Ascending aorta (tissue), 2 donors: ENCODE results near the gene GRM7. TPM values are rescaled to one million over a fixed set of nuclear protein-coding genes. Genes with fewer than 3 reads are reported as not detected.

Source experiments
- DNase-seq, 2 donors: peaks; one replicate each; pipeline ENCODE4 v3.0.0-alpha.2; 2019; ENCODE audit warnings: low spot score in 2 of 2
- H3K27ac ChIP-seq, 2 donors: fragments of 200-600 bp; sonication (generic); one replicate each; pipeline ENCODE4 v1.5.1; 2016 to 2017; ENCODE audit warnings: mild to moderate bottlenecking in 1 of 2
- H3K27me3 ChIP-seq: fragments of 200-600 bp; sonication (generic); one replicate; pipeline ENCODE4 v1.5.1; 2017
- H3K36me3 ChIP-seq, 2 donors: fragments of 200-600 bp; sonication (generic); one replicate each; pipeline ENCODE4 v1.5.1; 2016
- H3K4me1 ChIP-seq, 2 donors: fragments of 200-600 bp; sonication (generic); one replicate each; pipeline ENCODE4 v1.5.1; 2016 to 2017; ENCODE audit warnings: mild to moderate bottlenecking in 1 of 2
- H3K4me3 ChIP-seq, 2 donors: fragments of 200-600 bp; sonication (generic); one replicate each; pipeline ENCODE4 v1.5.1; 2016 to 2017; ENCODE audit warnings: mild to moderate bottlenecking in 1 of 2
- H3K9me3 ChIP-seq, 2 donors: fragments of 200-600 bp; sonication (generic); one replicate each; pipeline ENCODE4 v1.5.1; 2016
- CTCF ChIP-seq, 3 experiments: fragments of 200-600 bp in 2 of 3; fragments of 450-650 bp in 1 of 3; sonication (generic) in 2 of 3; IDR thresholded peaks; one replicate each; pipeline ENCODE4 v1.5.1; 2016 to 2019; ENCODE audit warnings: antibody characterized with exemption in 3 of 3, mild to moderate bottlenecking in 1 of 3, moderate library complexity in 1 of 3
- intact Hi-C: fragments of 100-400 bp; cut with DNase I; formaldehyde crosslinking; loops from one replicate; pipeline ENCODE4 v1.15.1; 2023
- total RNA-seq: library from RNA; depleted of rRNA; stranded (reverse); fragments of >200 nt; gene quantifications from one replicate; pipeline ENCODE4 v1.1.0, GENCODE V29; 2016

The GRM7 gene
- total RNA-seq, 1 donor from 2014 or later, result 4.8 TPM

- Histone ChIP-seq H3K27me3 (no peaks in the 10 kb centered on the region), H3K9me3 (no peaks in the 10 kb centered on the region), H3K27ac (no peak overlapping the region), H3K36me3 (no peaks in the 10 kb centered on the region), H3K4me1 (peaks cover 0 to 4% of the 10 kb centered on the region in 2 donors), H3K4me3 (no peak overlapping the region)
- no peak for DNase-seq
- TF ChIP-seq CTCF (IDR thresholded peaks at IDR 0.05), result no peak
- intact Hi-C loops, result no loop called here
Observed at GRCh38 chr3:7188551-7188950, 327.6 kb downstream of the GRM7 start.

- intact Hi-C loops, result no loop called here
- Histone ChIP-seq H3K36me3 (no peaks in the 10 kb centered on the region), H3K9me3 (no peaks in the 10 kb centered on the region), H3K27ac (peak overlapping the region; percentile 35 to 55), H3K4me1 (peaks cover 0 to 4% of the 10 kb centered on the region in 2 donors), H3K27me3 (no peaks in the 10 kb centered on the region), H3K4me3 (no peak overlapping the region)
- no peak for DNase-seq
- no peak for TF ChIP-seq CTCF (IDR thresholded peaks at IDR 0.05)
Observed at GRCh38 chr3:7190095-7190494, 329.2 kb downstream of the GRM7 start.

- Histone ChIP-seq H3K27me3 (no peaks in the 10 kb centered on the region), H3K9me3 (no peaks in the 10 kb centered on the region), H3K27ac (no peak overlapping the region), H3K4me1 (peaks cover 0 to 4% of the 10 kb centered on the region in 2 donors), H3K4me3 (no peak overlapping the region), H3K36me3 (no peaks in the 10 kb centered on the region)
- intact Hi-C loops, result no loop called here
- TF ChIP-seq CTCF (IDR thresholded peaks at IDR 0.05), result no peak
- DNase-seq, result no peak
Observed at GRCh38 chr3:7193269-7193668, 332.4 kb downstream of the GRM7 start.

GRCh38 chr3:7194071-7194835, 333.3 kb downstream of the GRM7 start:
- Histone ChIP-seq H3K9me3 (no peaks in the 10 kb centered on the region), H3K4me1 (peaks cover 0 to 4% of the 10 kb centered on the region in 2 donors), H3K27ac (no peak overlapping the region), H3K27me3 (no peaks in the 10 kb centered on the region), H3K36me3 (no peaks in the 10 kb centered on the region), H3K4me3 (no peak overlapping the region)
- TF ChIP-seq CTCF (IDR thresholded peaks at IDR 0.05), result no peak
- DNase-seq, result no peak
- intact Hi-C loops, result no loop called here

GRCh38 chr3:7195934-7196333, 335.0 kb downstream of the GRM7 start:
- no peak for TF ChIP-seq CTCF (IDR thresholded peaks at IDR 0.05)
- no peak for DNase-seq
- Histone ChIP-seq H3K36me3 (no peaks in the 10 kb centered on the region), H3K27me3 (no peaks in the 10 kb centered on the region), H3K9me3 (no peaks in the 10 kb centered on the region), H3K27ac (no peak overlapping the region), H3K4me3 (no peak overlapping the region), H3K4me1 (no peaks in the 10 kb centered on the region)
- intact Hi-C loops, result no loop called here
